C4-2B (cell line): ENCODE measurements around the gene LRRC75A.
"Not testable (repeated sequence)": the region's sequence is repeated elsewhere in the genome, so short reads cannot be mapped to it uniquely, and the experiment has no call there.

Experiments
- H3K27ac ChIP-seq: fragments of 450-650 bp; 2 replicates; pipeline ENCODE4 v1.5.1; 2017
- ZFX ChIP-seq: fragments of 450-650 bp; IDR thresholded peaks from 2 replicates; pipeline ENCODE4 v1.6.1; 2017
- TF ChIP-seq, protein P1 (sequence below): fragments of 450-650 bp; conservative IDR thresholded peaks from 2 replicates; pipeline ENCODE4 v1.5.1; 2017; ENCODE audit warnings: mild to moderate bottlenecking

LRRC75A gene

DNA sequence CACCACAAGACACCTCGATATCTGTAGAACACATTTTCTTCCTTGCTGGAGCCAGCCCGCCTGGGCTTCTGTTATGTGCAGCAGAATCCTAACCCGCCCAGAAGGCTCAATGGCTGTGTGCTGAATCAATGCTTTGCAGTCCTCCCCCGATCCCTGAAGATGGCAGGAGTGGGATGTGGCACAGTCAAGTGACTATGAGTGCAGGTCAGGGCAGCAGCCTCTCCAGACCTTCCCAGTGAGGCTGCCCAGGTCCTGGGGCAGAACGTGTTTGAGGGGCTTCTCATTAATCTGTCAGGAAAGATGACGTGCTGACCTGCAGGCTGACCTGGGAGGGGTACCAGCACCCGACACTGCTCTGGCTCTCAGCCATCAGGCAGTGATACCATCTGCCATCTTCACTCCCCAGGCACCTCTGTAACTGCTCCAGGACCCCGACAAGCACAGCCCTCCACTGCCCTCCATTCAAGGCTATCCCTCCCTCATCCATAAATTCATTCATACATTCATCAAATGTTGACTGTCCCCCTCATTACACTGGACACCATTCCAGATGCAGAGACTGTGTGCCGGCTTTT, 35.2 kb downstream of the LRRC75A start:
- no peak for TF ChIP-seq ZFX
- TF ChIP-seq, protein P1, sequence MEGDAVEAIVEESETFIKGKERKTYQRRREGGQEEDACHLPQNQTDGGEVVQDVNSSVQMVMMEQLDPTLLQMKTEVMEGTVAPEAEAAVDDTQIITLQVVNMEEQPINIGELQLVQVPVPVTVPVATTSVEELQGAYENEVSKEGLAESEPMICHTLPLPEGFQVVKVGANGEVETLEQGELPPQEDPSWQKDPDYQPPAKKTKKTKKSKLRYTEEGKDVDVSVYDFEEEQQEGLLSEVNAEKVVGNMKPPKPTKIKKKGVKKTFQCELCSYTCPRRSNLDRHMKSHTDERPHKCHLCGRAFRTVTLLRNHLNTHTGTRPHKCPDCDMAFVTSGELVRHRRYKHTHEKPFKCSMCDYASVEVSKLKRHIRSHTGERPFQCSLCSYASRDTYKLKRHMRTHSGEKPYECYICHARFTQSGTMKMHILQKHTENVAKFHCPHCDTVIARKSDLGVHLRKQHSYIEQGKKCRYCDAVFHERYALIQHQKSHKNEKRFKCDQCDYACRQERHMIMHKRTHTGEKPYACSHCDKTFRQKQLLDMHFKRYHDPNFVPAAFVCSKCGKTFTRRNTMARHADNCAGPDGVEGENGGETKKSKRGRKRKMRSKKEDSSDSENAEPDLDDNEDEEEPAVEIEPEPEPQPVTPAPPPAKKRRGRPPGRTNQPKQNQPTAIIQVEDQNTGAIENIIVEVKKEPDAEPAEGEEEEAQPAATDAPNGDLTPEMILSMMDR = no peak

DNA sequence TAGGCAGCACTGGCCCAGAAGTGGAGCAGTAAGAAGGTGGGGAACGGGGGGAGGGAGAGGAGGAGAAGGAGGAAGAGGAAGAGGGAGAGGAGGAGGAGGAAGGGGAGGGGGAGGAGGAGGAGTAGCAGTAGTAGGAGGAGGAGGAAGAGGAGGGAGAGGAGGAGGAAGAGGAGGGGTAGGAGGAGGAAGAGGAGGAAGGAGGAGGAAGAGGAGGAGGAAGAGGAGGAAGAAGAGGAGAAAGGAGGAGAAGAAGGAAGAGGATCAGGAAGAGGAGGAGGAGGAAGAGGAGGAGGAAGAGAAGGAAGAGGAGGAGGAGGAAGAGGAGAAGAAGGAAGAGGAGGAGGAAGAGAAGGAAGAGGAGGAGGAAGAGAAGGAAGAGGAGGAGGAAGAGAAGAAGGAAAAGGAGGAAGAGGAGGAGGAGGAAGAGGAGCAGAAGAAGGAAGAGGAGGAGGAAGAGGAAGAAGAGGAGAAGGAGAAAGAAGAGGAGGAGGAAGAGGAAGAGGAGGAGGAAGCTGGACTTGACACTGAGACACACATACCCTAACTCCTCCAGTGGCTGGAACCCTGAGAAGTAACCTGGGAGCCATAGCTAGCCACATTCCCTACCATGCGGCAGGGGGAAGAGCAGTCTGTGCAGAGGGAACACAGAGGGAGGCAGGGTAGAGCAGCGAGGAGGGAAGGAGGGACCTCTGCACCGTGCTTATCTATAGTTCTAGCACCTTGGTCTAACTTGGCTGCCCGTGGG, 35.8 kb downstream of the LRRC75A start:
- no peak for TF ChIP-seq ZFX
- TF ChIP-seq, protein P1 = no peak
- H3K27ac ChIP-seq = no peak overlapping the region

More for the DNA sequence above, 35.2 kb downstream of the LRRC75A start:
- H3K27ac ChIP-seq = no peak overlapping the region

DNA sequence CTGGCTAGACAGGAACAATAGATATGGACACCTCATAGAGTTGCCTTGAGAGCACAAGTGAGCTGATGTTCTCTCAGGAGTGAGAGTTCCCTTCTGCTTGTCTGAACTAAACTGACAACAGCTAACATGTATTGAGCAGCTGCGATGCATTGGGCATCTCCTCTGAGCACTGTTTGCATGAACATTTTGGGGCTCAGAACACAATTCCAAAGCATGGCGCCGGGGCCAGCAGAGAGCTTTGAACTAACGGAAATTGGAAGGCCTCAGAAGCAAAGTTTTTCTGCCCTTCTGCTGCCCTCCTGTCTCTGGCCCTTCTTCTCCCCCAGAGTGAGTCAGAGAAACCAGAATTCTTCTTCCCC, 38.5 kb downstream of the LRRC75A start:
- TF ChIP-seq, protein P1 = no peak; the same call in 1 of the 2 replicates
- no peak for TF ChIP-seq ZFX
- H3K27ac ChIP-seq = no peak overlapping the region

DNA sequence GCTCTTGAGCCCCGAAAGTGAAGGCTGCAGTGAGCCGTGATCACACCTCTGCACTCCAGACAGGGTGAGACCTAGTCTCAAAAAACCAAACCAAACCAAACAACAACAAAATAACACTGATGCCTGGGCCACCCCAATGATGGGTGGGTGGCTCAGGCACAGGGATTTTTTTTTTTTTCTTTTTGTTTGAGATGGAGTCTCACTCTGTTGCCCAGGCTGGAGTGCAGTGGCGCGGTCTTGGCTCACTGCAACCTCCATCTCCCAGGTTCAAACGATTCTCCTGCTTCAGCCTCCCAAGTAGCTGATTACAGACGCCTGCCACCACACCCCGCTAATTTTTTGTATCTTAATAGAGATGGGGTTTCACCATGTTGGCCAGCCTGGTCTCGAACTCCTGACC, 39.7 kb downstream of the LRRC75A start:
- not testable (repeated sequence) for H3K27ac ChIP-seq

DNA sequence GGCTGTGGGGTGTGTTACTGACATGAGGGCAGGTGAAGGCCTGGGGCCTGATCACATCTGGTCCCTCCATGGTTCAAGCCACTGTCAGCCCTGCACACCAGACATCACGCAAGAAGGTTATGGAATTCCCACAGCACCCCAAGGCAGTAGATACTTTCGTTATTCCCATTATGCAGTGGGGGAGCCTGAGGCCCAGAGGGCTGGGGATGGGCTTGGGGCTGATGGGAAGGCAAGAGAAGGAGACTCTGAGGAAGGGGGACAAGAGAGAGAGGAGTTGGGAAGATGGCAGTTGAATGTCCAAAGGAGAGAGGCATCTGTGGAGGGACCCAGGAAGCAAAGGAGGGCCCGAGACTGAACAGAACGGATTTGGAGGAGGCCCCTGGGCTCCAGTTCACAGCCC, 42.0 kb downstream of the LRRC75A start:
- H3K27ac ChIP-seq = no peak overlapping the region
- TF ChIP-seq, protein P1 = no peak
- no peak for TF ChIP-seq ZFX

DNA sequence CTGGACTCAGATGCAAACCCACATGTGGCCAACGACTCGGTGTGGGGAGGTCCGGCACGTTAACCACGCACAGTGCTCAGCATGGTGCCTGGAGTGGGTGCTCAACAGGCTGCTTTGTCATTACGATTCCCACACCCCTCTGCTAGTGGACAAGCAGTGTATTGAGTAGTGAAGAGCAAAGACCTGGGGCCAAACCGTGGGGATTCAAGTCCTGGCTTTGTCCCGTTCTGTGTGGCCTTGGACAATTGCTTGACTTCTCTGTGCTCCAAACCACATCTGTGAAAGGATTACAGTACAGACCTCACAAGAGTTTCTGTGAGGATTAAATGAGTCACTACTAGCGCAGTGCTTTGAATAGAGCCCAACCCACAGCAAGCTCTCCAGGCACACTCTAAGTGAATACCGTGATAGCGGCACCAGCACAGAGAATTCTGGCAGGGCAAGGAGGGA, 42.8 kb downstream of the LRRC75A start:
- no peak overlapping the region for H3K27ac ChIP-seq

DNA sequence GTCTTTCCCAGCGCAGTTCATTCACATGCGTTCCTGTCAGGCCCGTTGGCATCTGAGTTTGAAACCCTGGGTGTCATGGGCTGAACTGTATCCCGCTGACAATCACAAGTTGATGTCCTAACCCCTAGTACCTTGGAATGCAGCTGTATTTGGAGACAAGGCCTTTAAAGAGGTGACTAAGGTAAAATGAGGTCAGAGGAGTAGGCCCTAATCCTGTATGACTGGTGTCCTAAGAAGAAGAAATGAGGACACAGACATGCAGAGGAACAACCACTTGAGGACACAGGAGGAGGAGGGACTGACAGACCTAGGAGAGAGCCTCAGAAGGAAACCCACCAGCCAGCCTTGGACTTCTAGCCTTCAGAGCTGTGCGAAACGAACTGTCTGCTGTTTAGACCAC, 43.5 kb downstream of the LRRC75A start:
- no peak overlapping the region for H3K27ac ChIP-seq
- TF ChIP-seq, protein P1 = no peak
- TF ChIP-seq ZFX = no peak

More for the DNA sequence above, 42.8 kb downstream of the LRRC75A start:
- TF ChIP-seq, protein P1 = no peak
- TF ChIP-seq ZFX = no peak

DNA sequence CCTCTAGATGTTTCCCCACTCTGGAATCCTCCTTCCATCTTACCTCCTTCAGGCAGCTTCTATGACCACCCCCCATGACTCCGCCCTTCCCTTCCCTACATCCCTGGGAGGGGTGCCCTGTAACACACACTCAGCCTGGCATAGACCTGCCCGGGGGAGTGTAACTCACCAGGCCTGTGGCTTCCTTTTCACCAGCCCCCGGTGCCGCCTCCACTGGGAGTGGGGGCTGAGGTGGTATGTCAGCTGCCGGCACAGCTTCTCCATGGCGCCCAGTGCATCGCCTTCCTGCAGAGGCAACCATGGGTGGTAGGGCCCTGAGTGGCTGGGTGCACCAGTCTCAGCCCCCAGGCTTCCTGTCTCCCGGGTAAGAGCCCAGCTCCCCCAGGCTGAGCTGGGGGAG, 44.3 kb downstream of the LRRC75A start:
- H3K27ac ChIP-seq = no peak overlapping the region
- no peak for TF ChIP-seq ZFX
- TF ChIP-seq, protein P1 = no peak
